GM21528 (cell line): ENCODE measurements around the gene MDM4.
"Not testable (repeated sequence)": the region's sequence is repeated elsewhere in the genome, so short reads cannot be mapped to it uniquely, and the experiment has no call there.

Source experiments
- ATAC-seq: cut with Tn5 transposase; IDR thresholded peaks from one replicate; pipeline ENCODE4 v1.9.1; 2021; ENCODE audit warnings: mild to moderate bottlenecking, moderate library complexity; ENCODE audit not compliant: unreplicated experiment, low FRiP score

The MDM4 gene

GRCh38 chr1:204558467-204558866 is 42.3 kb downstream of the MDM4 start:
- no peak for ATAC-seq

GRCh38 chr1:204560002-204560401 is 43.8 kb downstream of the MDM4 start:
- not testable (repeated sequence) for ATAC-seq

GRCh38 chr1:204560590-204561150 is 44.5 kb downstream of the MDM4 start:
- ATAC-seq, result no peak

GRCh38 chr1:204562075-204562990 is 46.1 kb downstream of the MDM4 start:
- ATAC-seq, result no peak

- ATAC-seq, result no peak
Measured at GRCh38 chr1:204563307-204563706, 47.1 kb downstream of the MDM4 start.

- ATAC-seq, result no peak
Measured at GRCh38 chr1:204563780-204564179, 47.6 kb downstream of the MDM4 start.

GRCh38 chr1:204564835-204565234 is 48.6 kb downstream of the MDM4 start:
- peak; percentile 83 for ATAC-seq

- ATAC-seq, result no peak
Measured at GRCh38 chr1:204565617-204566582, 49.7 kb downstream of the MDM4 start.

- ATAC-seq, result no peak
Measured at GRCh38 chr1:204566583-204566955, 50.4 kb downstream of the MDM4 start.

GRCh38 chr1:204567071-204567470 is 50.9 kb downstream of the MDM4 start:
- ATAC-seq, result no peak

- no peak for ATAC-seq
Measured at GRCh38 chr1:204568576-204569315, 52.5 kb downstream of the MDM4 start.

GRCh38 chr1:204569478-204569877 is 53.3 kb downstream of the MDM4 start:
- no peak for ATAC-seq

- not testable (repeated sequence) for ATAC-seq
Measured at GRCh38 chr1:204570021-204570420, 53.8 kb downstream of the MDM4 start.

- no peak for ATAC-seq
Measured at GRCh38 chr1:204571128-204571527, 54.9 kb downstream of the MDM4 start.

GRCh38 chr1:204571631-204572030 is 55.4 kb downstream of the MDM4 start:
- no peak for ATAC-seq

- ATAC-seq, result no peak
Measured at GRCh38 chr1:204572923-204573922, 57.0 kb downstream of the MDM4 start.

- no peak for ATAC-seq
Measured at GRCh38 chr1:204574016-204574864, 58.0 kb downstream of the MDM4 start.

- no peak for ATAC-seq
Measured at GRCh38 chr1:204574865-204575163, 58.6 kb downstream of the MDM4 start.
